ENCODE results near the gene MGMT. TPM values are rescaled to one million over a fixed set of nuclear protein-coding genes. Genes with fewer than 3 reads are reported as not detected.

Gene MGMT
- polyA plus RNA-seq, 1 donor: 13.9 TPM

DNA sequence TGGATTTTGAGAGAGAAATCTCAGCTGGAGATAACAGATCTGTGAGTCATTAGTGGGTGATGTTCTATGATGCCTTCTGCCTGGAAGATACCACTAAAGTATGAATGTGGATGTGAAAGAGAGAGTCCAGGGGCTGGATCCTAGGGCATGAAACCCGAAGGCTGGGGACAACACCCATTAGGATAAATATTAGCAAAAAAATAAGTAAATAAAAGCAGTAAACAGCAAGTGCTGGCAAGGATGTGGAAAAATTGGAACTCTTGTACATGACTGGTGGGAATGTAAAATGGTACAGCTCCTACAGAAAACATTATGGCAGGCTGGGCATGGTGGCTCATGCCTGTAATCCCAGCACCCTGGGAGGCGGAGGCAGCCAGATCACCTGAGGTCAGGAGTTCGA, 16.6 kb upstream of the MGMT start:
- DNase-seq (ENCODE audit: low read depth): no peak

DNA sequence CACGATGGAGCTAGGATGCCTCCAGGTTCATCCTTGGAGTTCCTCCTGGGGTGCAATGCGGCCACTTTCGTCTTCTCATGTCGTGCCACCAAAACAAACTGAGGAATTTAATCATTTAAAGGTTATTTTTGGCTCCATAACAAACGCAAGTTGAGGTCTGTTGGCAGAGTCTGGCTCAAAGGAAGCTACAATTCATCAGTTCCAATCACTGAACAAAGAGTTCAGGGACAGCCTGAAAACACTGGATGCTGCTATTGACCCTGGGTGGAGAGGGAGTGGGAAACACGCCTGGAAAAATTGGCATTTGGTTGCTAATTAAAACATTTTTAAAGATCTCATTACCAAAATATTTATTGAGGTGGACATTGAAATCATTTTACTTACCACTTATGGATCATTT, 11.4 kb upstream of the MGMT start:
- DNase-seq (ENCODE audit: low read depth): no peak

GRCh38 chr10:129459762-129460539, 7.1 kb upstream of the MGMT start:
- DNase-seq (ENCODE audit: low read depth): no peak

DNA sequence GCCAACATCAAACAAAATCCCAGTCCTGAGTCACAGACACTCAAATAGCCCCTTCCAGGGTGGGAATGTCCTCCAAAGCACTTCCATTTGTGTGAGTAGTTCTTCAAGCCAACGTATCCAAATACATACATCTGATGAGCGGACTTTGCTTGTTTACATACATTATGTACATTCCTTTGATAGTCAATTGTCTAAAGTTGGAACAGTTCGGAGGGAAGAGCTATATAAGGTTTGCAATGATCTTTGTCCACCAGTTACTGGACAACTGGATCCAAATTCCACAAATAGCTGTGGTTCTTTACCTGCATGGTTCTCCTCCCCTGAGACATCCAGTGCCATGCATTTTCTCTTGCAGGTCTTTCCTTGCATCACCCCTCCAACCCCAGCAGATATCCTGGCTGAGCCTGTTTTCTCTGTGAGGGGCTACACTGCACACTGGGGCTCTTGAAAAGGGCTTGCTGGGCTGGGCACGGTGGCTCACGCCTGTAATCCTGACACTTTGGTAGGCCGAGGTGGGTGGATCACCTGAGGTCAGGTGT, 4.7 kb upstream of the MGMT start:
- DNase-seq (ENCODE audit: low read depth): no peak

GRCh38 chr10:129464251-129464650, 2.8 kb upstream of the MGMT start:
- no peak for DNase-seq (ENCODE audit: low read depth)

DNA sequence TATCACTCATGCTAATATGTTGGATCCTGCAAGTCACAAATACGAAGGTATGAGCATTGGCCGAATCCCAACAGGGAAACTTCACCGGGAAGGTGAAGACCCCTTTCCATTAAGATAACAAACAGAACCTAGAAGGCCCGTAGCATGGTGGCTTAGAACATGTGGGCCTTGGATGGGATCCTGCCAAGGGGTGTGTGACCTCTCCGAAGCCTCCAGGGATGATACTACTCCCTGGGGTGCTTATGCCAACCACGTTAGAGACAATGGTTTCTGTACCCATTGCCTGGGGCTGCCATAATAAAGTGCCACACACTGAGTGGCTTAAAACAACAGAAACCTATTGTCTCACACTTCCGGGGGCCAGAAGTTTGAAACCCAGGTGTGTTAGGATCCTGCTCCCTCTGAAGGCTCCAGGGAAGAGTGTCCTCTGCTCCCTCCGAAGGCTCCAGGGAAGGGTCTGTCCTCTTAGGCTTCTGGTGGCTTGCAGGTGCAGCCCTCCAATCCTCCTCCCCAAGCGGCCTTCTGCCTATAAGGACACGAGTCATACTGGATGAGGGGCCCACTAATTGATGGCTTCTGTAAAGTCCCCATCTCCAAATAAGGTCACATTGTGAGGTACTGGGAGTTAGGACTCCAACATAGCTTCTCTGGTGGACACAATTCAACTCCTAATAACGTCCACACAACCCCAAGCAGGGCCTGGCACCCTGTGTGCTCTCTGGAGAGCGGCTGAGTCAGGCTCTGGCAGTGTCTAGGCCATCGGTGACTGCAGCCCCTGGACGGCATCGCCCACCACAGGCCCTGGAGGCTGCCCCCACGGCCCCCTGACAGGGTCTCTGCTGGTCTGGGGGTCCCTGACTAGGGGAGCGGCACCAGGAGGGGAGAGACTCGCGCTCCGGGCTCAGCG, 992 bp upstream of the MGMT start:
- DNase-seq (ENCODE audit: low read depth): no peak

GRCh38 chr10:129467359-129468064, 471 bp downstream of the MGMT start:
- DNase-seq (ENCODE audit: low read depth): peak; percentile 31

- no peak for DNase-seq (ENCODE audit: low read depth)
Measured at GRCh38 chr10:129468187-129468586, 1.1 kb downstream of the MGMT start.

DNA sequence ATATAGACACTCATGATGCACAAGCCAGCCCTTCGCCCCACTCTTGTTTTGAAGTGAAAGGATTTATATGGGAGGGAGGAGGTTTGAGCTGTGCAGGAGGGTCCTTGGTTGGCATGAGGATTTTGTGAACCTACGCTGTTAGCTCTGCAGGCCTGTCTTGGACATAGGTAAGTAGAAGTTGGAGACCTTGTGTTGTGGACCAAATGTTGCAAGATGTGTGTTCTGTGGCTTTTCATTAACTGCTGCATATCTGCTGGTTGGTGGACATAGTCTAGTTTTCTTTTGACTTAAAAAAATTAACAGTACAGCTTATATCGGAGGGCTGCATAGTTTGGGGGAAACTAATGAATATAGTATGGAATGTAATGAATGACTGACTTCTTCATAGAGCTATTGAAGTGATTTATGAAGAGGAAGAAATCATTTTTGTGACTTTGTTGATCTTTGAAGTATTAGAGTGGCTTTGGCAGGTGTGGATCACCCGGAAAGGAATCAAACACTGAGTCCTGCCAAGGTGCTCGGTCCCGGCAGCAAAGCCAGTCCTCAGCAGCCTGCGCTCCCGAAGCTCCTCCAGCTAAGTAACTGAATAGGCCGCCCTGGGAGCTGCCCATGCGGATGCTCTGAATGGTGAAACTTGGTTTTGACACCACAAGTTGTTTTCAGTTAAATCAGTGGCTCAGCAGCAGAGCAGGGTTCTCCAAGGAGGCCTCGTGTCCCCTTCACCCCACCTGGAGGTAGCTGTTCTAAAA, 3.2 kb downstream of the MGMT start:
- DNase-seq (ENCODE audit: low read depth): no peak

- DNase-seq (ENCODE audit: low read depth): no peak
Measured at GRCh38 chr10:129471447-129472175, 4.6 kb downstream of the MGMT start.

GRCh38 chr10:129472696-129473555, 5.9 kb downstream of the MGMT start:
- DNase-seq (ENCODE audit: low read depth): no peak

DNA sequence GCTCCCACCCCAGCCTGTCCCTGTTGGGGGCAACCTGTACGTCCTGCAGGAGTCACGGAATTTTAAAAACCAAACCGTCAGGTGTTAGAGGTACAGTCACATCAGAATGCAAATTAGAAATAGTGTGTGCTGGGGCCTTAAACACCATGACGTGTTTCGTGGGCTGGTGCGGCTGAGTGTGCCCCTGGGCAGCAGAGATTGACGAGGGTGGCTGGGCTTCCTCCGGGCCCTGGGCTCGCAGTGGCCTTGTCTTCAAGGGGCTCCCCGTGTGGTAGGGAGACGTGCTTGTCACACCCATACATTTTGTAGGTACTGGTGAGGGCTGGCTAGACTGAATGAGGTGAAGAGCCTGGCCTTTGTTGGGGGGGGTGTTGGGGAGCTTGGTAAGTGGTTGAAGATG, 7.6 kb downstream of the MGMT start:
- DNase-seq (ENCODE audit: low read depth): no peak

- DNase-seq (ENCODE audit: low read depth): no peak
Measured at GRCh38 chr10:129476431-129476830, 9.4 kb downstream of the MGMT start.

DNA sequence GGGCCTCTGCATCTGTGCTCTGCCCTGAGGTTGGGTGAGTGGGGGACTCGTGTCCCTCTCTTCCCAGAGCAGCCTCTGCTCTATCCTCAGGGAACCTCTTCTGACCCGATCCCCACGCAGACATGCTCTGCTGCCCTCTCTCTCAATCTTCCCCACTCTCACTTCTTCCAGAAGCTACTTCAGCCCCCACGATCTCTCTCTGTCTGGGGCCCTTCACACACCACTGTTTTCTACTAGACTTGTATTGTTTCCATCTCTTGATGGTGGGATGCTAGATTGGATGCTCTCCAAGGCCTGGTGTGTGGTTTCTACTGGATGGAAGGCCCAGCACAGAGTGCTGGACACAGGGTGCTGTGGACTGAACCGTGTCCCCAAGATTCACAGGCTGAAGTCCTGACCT, 10.0 kb downstream of the MGMT start:
- DNase-seq (ENCODE audit: low read depth): no peak

GRCh38 chr10:129481641-129482040, 14.6 kb downstream of the MGMT start:
- no peak for DNase-seq (ENCODE audit: low read depth)

DNA sequence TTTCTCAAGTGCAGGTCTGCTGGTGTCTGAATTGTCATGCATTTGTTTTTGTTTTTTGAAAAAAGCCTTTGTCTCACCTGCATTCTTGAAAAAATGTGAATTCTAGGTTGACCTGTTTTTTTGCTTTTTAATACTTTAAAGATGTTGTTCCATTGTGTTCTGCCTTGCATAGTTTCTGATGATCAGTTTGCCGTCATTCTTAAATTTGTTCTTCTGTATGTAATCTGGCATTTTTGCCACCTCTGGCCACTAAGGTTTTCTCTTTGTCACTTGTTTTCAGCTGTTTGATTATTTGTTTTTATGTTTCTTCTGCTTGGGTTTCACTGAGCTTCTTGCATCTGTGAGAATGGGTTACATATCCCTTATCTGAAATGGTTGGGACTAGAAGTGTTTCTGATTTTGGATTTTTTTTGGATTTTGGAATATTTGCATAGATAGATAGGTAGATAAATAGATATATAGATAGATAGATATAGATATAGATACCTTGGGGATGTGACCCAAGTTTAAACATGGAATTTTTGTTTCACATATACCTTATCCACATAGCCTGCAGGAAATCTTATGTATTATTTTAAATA, 16.5 kb downstream of the MGMT start:
- no peak for DNase-seq (ENCODE audit: low read depth)

DNA sequence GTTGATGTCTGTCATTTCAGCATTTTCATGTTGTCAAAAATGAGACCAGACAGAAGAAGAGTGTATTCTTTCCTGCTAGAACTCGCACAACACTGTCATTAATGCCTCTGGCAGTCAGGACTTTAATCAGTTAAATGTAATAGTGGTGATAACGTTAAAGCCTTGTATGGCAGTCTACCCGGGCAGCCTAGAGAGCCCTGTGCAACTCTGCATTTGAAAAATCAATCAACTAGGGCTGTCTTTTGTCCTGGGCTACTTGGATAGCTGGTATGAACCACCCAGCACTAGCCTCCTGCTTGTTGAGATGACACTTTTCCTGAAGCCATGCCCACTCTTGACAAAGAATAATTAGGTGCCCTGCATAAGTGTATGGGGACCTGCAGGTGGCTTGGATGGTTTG, 19.8 kb downstream of the MGMT start:
- no peak for DNase-seq (ENCODE audit: low read depth)

DNA sequence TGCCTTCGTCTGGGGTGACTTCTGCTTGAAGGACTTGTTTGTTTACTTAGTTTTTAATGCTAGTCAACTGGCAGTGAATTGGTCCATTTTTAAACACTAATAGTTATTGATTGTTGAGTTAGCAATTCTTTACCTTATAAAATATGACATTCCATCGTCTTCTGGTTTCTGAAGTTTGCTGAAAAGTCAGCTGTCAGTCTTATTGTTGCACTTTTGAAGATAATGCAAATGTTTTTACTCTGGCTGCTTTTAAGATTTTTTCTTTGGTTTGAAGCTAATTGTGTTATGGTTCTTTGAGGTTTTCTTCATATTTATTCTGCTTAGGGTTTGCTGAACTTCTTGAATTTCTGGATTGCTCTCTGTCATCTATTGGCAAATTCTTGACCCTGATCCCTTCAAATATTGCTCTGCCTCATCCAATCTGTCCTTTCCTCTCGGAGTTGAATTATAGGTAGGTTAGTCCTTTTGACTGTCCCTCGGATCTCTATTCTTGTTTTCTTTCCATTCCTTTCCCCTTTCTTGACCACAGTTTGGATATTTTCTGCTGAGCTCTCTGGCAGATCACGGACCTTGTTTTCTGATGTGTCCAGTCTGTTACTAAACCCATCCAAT, 24.2 kb downstream of the MGMT start:
- no peak for DNase-seq (ENCODE audit: low read depth)

GRCh38 chr10:129494176-129494575, 27.1 kb downstream of the MGMT start:
- DNase-seq (ENCODE audit: low read depth): no peak

All from forelimb muscle (tissue), 1 donor.